Non-pigmented ciliary epithelial cell (primary cell): ENCODE results near the gene NKIRAS1.

Experiments used
- DNase-seq: peaks from one replicate; pipeline ENCODE4 v3.0.0-alpha.2; 2010; ENCODE audit warnings: low read depth

NKIRAS1 gene

DNA sequence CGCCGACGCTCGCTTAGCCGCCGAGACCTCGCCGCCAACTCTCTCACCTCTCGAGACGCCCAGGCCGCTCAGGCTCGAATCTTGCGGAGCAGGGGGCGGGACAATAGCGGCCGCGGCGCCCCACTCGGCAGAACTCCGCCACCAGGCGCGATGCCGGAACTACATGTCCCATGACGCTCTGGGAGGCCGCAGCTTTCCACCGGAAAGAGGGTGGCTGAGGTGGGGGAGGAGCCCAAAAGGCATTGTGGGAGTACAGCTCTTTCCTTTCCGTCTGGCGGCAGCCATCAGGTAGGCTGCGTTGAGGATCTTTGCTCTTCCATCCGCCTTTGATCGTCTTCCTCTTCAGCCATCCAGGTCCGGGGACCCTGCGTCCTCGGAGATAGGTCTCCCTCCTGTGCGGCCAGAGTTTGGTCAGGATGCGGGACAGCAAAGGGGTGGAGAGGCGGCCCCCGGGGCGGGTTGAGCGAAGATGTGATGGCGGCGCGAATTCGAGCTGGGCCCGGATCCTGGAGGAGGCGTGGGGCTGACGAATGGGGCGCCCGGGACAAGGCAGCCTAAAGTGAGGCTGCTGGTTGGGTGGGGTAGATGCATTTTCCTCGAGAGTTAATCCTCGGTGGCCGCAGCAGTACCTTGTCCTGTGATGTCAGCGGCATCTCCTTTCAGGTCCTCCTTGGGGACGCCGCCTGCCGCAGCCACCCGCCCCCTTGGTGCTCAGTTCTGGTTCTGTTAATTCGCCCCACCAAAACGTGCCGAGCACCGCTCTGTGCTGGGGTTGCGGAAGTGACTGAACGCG lies at the start of gene NKIRAS1, which contains the start of gene RPL15:
Gene NKIRAS1, minus strand, starts transcription at position 105 of the 793 bp plus-strand sequence. CDS start 6,086 bp downstream, outside the sequence.
Gene RPL15, plus strand, starts transcription at position 247 of the 793 bp plus-strand sequence. CDS start 728 bp downstream, outside the sequence.
- peak; percentile 87 for DNase-seq

DNA sequence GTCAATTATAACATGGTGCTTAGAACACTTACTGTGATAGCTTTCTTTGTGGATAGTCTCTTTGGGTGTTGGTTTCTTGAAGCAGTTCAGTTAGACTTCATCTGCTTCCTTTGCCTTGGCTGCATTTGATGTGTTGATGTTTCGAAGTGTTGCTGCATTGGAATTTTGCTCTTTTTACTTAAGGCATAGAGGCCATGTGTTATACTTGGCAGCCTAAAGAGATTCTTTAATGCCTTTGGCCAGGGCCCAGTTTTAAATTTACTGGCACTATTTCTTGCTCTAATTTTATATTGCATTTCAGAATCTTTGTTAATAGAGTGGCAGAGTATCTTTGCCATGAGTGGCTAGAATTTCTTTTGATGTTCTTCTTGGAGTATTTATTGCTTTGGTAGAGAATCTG lies 49.5 kb upstream of the NKIRAS1 start:
- no peak for DNase-seq

DNA sequence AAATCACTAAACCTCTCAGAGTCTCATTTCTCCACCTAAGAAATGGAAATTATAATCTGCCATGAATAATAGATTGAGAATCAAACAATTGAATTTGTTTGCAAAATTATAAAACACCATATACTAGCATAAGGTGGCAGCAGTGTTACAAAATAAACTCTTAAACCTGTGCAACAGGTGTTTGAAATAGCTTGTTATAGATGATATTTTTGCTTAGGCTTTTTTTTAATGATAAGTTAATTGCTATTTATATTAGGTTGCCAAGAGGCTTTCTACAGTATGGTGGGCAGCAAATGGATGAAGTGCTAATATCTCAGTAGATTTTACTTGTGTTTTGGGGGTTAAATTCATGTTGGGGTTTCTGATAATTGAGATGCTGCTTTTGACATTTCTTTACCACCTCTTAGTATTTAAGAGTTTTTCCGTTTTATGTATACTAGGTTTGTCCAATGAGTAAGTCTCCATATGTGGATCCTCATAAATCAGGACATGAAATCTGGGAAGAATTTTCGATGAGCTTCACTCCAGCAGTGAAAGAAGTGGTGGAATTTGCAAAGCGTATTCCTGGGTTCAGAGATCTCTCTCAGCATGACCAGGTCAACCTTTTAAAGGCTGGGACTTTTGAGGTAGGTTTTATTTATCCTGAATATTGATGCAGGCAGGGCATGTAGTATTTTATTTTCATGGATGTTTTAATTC lies 47.9 kb upstream of the NKIRAS1 start:
- no peak for DNase-seq

DNA sequence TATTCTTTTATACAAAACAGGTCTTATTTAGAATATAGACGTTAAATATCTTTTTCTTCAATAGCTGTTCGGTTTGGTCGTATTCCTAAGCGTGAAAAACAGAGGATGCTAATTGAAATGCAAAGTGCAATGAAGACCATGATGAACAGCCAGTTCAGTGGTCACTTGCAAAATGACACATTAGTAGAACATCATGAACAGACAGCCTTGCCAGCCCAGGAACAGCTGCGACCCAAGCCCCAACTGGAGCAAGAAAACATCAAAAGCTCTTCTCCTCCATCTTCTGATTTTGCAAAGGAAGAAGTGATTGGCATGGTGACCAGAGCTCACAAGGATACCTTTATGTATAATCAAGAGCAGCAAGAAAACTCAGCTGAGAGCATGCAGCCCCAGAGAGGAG lies 45.1 kb upstream of the NKIRAS1 start:
- DNase-seq: no peak

DNA sequence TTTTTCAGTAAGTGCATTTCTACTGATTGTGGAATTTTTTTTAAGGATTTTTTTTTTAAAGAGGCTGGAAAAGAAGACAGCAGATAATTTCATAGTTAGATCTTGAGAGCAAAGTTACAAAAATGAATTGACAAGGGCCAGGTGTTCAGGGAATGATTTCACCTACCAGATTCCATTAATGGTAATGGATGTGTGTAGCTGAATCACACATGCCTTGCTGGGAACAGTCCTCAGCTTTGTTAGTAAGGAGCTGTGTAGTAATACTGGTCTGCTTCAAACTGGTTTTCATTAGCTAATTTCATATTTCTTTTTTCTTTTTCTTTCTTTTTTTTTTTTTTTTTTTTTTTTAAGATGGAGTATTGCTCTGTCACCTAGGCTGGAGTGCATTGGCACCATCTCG lies 44.3 kb upstream of the NKIRAS1 start:
- DNase-seq: no peak

DNA sequence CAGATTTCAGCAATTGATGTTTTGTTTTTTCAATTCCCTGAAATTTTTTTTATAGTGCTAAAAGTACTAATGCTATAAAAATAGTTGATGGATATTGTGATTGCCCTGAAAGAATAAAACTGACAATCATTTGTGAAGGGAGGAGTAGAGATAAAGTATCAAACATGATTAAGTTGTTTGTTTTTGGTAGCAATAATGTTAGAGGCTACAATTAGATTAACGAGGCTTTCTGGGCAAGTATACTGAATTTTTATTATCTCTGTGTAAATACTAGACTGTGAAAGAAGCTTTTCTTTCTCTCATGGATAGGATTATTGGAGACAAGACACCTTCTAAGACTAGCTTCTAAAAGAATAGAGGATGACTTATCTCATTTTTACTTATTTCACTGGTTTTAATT lies 43.9 kb upstream of the NKIRAS1 start:
- no peak for DNase-seq

DNA sequence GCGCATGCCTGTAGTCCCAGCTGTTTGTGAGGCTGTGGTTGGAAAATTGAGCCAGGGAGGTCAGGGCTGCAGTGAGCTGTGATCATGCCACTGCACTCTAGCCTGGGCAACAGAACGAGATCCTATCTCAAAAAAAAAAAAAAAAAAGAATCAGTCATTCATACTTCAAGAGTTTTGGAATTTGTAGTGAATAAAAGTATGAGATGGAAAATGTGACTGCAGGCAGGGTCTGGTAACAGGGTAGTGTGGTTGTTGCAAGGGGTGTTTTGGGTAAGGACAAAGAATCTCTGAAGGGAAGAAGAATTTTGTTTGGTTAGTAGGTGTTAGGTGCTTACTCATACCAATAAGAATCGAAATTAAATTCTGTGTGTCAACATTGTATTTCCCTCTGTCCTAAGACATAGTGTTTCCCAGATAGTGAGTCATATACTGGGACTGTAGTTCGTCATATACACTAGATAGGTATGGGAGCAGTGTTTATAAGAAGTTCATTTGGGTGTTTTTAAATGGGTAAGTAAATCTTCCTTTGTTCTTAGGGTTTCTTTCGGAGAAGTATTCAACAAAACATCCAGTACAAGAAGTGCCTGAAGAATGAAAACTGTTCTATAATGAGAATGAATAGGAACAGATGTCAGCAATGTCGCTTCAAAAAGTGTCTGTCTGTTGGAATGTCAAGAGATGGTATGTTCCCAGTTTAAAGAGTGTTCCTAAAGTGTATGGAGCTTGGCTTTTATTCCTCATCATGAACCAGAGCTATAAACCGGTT lies 42.5 kb upstream of the NKIRAS1 start:
- peak; percentile 82 for DNase-seq

DNA sequence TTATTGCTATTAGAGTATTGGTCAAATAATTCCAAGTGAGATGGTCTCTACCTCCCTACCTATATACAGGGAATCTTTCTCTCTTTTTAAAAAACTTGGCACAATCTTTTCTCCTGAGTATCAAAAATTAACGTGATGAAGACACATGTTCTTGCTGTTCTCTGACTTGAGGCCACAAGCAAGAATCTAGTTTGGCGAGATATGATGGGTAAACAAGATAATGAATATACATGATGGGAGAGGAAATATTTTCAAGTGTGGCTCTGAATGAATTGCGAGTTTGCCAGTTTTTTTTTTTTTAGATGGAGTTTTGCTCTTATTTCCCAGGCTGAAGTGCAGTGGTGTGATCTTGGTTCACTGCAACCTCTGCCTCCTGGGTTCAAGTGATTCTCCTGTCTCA lies 39.9 kb upstream of the NKIRAS1 start:
- no peak for DNase-seq

DNA sequence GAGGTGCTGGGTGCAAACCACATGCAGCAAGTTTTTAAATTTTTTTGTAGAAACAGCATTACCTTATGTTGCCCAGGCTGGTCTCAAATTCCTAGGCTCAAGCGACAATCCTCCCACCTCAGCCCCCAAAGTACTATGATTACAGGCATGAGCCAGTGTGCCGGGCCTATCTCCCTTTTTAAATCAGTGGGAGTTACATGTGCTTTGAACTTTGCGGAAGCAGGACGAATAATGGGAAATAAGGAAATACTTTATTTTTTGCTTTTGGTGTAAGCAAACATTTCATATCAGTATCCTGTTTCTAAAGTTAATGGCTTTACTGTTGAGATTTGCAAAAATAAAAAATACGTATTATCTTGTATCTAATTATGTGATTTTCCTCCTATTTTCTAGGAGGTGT lies 37.4 kb upstream of the NKIRAS1 start:
- DNase-seq: no peak

DNA sequence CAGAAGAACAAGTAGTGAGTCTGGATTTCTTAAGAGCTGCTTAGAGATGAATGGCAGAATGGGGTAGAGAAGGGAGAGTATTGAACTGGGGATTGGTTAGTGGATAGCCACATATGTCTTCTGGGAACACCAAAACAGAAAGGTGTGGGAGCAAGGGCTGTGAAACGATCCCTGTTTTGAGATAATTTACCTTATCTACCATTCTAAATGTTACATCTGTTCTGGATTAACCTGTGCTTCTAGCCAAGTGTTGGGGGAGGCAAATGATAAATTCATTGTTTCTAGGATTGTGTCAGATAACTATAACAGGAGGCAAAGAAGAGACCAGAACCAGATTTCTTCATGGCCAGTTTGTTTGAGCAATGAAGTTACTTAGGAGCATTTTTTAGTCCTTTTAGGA lies 36.7 kb upstream of the NKIRAS1 start:
- DNase-seq: no peak

DNA sequence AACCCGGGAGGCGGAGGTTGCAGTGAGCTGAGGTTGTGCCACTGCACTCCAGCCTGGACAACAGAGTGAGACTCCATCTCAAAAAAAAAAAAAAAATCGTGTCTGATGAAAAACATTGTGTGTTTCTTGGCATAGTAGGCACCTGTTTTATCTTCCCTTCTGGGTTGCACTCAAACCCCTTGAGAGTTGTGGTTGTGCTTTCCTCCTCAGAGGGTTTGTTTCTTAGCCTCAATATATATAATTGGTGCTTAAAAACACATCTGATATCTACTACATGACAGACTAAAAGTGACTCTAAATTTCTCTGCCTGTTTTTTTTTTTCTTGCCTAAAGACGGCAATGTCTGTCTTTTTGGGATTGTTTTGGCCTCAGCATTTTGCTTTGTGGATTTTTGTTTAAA lies 35.9 kb upstream of the NKIRAS1 start:
- no peak for DNase-seq

DNA sequence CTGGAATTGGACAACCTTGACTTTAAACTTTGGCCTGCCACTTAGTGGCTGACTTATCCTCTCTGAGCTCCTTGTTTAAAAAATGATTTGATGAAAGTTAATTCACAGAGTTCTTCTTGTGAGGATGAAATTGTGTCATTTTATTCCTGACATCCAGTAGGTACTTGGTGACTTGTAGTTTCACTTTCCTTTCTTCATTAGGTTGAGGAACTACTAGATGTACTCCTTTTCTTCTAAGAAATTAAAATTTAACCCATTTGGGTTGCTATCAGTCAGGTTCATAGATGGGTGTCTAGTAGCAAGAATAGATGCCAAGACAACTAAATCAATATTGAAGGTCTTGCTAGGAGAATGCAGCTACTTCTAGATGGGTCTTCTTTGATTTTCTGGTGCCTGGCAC lies 33.5 kb upstream of the NKIRAS1 start:
- DNase-seq: no peak

DNA sequence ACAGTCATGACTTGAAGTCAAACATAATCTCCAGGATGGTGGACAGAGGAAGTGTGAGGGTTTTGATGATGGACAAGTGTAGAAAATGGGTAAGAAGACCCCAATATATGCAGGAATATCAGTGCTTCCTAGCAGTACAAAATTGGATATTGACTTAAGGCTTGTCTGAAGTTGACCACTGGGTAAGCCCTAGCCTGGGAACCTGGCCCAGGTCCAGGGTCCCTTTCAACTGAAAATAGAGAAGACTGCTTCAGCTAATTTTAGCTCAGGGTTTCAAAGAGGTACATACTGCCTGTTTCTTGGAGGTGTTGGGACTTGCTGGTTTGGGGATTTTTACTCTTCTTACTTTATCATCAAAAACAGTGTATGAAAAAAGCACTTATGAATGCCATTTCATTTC lies 33.0 kb upstream of the NKIRAS1 start:
- no peak for DNase-seq

DNA sequence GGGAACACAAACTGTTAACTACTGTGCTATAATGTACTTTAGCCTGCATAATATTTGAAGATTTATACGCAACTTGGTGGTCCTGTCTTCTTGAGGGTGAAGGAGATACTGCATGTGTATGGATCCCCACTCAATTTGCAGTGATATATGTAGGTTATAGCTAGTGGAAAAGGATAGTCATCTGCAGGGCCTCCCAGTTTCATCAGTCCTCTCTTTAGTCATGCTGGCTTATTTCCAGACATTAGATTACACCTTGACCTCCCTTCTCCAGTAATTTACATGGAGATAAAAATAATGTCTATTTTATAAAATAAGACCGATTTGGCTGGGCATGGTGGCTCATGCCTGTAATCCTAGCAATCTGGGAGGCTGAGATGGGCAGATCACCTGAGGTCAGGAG lies 32.0 kb upstream of the NKIRAS1 start:
- DNase-seq: no peak

DNA sequence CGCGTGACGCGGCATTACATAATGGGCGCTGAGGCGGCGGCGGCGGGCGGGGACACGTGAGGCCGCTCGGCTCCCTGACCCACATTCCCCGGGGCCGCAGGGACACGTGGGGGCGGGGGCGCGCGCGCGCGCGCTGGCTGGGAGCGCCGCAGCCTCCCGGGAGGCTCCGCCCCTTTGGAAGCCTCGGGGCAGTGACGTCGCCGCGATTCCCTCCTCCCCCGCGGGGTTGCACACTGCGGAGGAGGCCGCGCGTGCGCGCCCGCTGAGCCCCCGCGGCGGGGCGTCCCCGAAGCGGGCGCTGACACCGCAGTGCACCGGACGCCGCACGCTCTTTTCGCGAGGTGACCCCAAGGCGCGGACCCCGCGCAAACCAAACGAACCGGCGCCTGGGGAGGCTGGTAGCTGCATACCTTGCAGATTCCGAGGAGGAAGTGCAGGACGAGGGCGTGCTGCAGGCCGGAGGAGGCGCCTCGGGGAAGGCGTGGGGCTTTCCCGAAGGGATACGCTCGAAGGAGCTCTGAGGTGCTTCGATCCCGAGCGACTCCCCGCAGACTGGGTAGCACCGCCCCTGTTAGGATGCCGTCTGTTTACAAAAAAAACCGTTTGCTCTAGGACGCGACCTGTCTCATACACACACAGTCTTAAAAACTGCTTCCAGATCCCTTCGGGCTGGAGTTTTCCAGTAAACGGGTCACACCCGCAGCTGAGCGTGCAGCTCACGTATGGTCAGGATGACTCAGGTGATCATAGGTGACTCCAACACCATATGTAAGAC lies 29.3 kb upstream of the NKIRAS1 start:
- no peak for DNase-seq

DNA sequence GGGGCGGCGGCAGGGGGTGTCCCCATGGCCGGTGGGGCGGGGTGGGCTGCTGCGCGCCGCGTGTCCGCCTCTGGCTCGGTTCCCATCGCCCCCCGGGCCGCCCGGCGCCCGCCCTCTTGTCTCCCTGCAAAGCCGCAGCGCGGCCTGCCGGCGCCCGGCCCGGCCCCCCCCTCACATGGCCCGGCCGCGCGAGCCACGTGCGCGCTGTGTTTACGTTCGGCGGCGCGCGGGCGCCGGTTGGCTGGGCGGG lies 28.8 kb upstream of the NKIRAS1 start:
- no peak for DNase-seq

DNA sequence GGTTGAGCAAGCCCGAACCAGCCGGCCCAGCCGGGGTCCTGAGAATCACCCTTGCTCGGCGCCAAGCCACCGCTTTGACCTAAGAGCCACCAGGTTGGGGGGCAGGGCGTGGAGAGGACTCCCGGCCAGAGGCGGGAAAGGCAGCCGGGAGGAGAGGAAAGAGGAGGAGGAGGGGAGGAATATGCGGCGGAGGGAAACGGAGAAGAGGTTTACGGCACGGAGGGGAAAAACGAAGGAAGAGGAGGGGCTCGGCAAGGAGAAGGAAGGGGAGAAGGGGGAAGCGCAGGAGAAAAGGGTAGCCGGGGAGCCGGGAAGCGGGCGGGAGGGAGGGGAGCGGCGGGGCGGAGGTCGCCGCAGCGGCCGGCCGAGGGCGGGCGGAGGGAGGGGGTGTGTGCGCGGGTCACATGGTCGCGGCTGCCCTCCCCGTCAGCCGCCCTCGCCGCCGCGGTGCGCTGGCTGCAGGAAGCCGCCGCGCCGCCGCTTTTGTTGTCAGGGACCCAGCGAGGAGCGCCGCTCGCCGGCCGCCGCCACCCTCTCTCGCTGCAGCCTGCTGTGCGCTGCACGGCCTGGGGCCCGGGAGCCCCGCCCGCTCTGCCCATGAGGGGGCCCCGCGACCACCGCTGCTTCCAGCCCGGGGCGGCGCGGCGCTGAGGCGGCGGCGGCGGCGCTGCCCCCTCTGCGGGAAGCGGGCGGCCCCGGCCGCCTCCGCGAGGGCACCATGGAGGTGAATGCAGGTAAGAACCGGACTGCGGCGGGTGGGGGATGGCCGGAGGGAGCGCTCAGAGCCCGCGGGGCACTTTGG lies 28.3 kb upstream of the NKIRAS1 start, which contains the start of gene NR1D2:
Gene NR1D2, plus strand, starts transcription at position 426 of the 802 bp plus-strand sequence. Its CDS starts 293 bp downstream, at position 719.
- no peak for DNase-seq

DNA sequence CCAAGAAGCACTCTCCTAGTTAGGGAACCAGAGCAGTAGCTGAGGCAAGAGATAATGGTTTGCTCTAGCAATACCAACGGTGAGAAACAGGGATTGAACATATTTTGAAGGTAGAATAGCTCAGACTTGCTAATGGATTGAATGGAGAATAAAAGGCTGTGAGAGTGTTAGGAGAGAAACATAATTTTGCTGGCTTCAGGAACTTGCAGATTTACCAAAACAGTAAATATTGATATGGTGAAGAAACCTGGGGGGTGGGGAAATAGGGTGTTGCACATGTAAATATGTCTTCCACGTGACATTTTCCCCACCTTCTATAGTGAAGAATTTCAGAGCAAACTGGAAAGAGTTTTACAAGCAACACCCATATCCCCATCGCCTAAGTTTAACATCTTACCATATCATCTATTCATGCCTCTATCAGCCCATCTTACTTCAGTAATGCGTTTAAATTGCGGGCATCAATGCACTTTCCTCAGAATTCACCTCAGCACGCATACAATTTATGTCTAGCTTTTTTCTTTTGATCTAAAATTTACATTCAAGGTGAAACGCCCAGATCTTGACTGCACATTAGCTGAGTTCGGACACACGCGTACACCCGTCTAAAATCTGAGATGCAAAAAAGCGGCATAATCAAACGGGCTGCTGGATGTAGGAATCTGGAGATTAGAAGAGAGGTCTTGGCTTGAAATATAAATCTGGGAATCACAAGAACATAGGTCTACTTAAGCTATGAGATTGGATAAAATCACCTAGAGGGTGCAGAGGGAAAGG lies 27.4 kb upstream of the NKIRAS1 start:
- no peak for DNase-seq

DNA sequence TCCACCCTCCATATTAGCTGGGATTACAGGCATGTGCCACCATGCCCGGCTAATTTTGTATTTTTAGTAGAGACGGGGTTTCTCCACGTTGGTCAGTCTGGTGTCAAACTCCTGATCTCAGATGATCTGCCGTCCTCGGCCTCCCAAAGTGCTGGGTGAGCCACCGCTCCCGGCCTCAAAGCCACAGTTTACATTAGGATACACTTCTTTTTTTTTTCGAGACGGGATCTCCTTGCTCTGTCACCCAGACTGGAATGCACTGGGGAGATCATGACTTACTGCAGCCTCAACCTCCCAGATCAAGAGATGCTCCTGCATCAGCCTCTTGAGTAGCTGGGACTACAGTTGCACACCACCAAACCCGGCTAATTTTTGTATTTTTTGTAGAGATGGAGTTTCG lies 25.8 kb upstream of the NKIRAS1 start:
- no peak for DNase-seq

DNA sequence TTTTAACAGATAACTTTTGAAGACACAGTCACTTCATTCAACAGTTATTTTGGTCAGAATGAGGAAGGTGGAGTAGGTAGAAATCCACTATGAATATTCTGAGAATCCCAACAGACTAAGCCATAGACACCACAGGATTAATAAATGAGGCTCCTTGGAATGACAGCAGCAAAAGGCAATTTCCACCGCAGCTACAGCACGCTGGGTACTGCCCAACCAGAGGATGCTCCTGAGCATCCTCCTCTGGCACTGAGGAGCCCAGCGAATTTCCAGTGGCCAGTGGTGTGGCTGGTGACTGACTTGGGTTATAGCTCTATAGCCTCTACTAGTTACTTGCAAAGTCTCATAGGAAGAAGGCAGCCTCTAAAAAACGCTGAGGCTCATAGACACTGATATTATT lies 24.6 kb upstream of the NKIRAS1 start:
- no peak for DNase-seq

DNA sequence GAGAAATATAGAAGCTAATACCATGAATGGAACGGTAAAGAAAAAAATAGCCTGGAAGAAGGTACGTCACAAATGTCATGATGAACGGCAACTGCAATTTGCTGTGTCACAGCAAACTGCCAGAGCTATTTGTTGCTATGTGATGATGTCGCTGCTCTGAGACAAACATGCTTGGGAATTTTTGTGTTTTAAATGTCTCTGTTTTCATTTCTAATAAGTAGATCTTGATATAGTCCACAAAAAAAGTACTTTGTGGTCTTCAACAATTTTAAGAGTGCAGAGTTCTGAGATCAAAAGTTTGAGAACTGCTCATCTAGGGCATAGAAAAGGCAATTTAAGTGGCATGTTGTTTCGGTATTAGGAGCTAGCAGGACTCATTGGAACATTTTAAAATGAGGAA lies 24.0 kb upstream of the NKIRAS1 start:
- no peak for DNase-seq
